Effector CD4-positive, alpha-beta T cell (primary cell): Measurements from ENCODE around the gene SLC35F3.

ENCODE experiments used
- DNase-seq: peaks from one replicate; pipeline ENCODE4 v3.0.0-alpha.2; 2020

The SLC35F3 gene

DNA sequence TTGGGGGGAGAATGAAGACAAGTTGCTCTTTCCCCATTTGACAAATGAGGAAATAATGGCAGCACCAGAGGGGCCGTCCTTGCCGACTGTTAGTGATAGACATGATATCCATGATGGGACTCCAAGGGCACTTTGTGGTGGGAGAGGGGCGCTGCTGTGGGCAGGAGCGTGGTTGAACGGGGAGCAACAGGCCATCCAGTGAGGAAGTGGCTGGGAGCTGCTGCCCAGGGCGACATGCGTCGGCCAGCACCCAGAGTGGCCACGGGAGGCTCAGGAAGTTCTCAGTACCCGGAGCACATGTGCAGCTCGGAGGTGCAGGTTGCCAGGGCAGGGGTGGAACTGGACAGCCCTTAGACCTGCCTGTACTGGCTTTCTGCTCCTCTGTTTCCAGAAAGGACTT, 71.0 kb downstream of the SLC35F3 start:
- no peak for DNase-seq

DNA sequence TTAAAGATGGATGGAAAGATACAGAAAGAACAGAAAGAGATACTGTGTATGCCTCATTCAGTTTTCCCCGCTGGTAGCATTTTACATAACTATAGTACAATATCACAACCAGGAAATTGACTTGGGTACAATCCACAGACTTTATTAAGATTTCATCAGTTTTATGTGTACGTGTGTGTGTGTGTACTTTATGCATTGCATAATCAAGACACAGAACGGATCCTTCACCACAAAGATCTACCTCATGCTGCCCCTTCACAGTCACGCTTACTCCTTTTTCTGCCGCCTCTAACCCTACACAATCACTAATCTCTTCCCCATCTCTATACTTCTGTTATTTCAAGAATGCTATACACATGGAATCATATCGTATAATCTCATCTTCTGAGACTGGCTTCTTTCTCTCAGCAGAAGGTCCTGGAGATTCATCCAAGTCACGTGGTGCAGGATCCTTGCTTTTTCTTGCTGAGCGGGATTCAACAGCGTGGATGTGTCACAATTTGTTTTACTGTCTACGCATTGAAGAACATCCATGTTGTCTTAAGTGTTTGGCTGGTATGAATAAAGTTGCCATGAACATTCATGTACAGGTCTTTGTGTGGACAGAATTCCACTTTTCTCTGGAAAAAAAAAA, 76.7 kb downstream of the SLC35F3 start:
- DNase-seq = no peak

DNA sequence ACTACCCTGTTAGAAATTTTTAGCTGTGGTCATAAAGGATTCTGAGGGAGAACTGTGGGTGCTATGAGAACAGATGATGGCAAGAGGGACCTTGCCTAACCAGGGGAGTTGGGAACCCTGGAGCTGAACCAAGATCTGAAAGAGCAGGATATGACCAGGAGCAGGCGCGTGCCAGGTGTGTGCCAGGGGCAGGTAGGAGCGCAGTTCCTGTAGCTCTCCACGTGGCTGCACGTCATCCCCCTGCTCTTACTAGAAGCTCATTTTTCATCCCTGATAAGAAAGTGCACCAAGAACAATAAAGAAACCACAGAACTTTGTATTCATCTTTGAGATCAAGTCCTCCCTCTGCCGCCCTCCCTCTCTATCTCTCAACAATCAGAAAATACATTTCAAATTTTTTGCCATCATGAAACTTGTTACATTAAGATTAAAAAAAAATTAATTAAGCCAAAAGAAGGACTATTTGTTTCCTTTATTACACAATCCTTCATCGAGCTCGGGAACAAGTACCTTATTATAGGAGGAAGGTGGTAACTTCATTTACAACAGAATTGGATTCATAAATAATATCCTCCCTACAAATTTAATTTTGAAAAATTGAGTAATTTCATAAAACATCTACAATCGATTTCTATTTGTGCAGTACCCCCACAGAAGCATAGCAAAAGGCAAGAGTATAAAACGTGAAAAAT, 78.5 kb downstream of the SLC35F3 start:
- no peak for DNase-seq

DNA sequence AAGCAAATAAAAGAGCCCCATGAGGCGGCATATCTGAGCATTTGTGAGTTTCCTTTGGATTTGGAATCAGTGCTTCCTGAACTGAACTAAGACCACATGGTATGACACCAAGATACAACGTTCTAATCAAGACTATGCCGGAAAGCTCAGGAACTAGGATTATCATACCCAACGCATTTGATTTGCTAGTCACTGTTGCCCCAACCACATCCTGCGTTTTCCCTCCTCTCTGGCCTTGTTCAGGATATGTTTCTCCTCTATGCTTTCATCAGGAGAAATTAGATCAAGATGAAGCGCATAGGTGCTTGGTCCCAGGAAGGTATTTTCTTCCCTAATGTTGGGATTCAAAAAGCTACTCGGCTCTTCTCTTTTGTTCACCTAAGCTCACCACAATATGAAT, 79.3 kb downstream of the SLC35F3 start:
- DNase-seq = no peak

DNA sequence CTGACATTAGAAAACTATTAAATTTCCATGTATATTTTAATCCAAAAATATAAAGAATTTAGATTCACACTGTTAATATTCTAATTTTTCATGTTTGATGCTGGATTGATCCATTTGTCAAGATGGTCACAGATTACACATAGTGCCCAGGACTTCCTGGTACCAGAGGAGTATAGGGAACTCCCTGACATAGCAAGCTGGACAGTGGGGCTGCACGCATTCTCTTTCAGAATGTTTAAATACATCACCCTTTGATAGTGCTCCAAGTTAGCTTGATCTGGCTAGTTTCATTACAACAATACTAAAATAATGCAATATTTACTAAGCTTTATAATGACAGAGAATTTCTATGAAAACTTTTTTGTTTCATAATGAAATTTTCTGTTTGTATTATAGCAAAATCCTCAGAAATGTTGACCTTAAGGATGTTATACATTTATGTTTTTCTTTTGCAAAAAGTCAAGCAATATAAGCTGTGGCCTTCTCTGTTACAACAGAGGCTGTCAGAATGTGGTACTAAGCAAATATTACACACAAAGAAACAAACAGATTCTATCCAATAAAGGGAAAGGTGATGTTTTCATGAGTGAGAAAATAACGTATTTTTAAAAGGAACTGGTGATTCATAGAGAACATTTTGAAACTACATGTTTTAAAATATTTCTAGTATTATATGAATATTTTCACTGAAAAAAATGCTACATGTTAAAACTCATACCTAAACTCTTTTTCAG, 84.7 kb downstream of the SLC35F3 start:
- DNase-seq = no peak

DNA sequence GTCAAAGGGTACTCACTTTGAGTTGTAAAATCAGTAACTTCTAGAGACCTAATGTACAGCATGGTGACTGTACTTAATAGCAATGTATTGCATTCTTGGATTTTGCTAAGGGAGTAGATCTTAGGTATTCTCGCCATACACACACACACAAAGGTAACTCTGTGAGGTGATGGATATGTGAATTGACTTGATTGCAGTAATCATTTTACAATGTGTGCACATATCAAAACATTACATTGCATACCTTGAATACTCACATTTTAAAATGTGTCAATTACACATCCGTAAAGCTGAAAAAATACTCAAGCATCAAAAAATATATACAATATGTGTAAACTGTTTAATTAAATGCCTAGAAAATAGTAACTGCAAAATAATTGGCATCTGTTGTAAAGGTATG, 86.0 kb downstream of the SLC35F3 start:
- DNase-seq = no peak

DNA sequence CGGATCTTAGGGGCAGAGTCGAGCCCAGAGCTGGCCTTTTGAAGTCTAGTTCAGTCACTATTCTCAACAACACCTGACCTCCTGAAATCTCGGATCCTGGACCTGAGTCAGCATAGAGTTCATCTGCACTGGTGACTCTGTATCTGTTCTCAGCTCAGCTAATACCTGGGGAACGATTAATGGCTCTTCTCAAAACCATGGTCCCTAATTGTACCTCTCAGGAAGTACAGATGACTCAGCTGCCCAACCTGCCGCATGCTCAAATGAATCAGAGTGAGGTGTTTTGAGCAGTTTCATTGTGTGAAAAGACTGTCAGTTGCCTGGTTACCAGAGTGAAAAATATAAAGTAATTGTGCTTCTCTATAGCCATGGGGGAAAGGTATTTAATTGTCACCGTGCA, 89.2 kb downstream of the SLC35F3 start:
- no peak for DNase-seq

DNA sequence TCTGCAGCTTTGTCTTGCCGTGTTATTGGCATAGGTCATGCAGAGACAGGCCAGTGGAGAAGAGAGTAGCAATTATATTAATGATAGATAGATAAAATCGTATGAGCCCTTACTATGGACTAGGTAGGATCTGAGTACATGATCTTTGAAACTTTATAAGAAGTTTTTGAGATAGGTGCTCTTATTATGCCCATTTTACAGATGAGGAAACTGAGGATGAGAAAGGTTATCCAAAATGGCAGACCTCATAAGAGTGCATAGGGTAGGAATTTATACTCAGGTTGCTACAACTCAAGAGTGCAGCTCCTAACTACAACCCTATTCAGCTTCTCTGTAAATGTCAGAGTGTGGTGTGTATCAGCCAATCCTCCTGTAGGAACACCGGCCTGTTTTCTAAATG, 89.6 kb downstream of the SLC35F3 start:
- no peak for DNase-seq

DNA sequence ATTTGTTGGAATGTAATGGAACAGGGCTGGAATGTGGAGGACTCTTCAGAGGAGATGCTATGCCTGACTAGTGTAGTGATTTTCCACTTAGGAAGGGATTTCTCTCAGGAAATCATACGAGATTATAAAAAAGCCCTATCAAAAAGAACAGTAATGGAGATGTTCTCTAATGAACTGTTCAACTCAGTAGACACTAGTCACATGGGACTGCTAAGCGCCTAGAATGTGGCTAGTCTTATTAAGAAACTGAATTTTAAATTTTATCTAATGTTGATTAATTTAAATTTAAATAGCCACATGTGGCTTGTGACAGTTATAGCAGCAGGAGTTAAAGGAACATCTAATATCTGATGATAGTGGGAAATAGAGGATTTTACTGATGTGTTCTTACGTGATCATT, 94.0 kb downstream of the SLC35F3 start:
- DNase-seq = no peak

DNA sequence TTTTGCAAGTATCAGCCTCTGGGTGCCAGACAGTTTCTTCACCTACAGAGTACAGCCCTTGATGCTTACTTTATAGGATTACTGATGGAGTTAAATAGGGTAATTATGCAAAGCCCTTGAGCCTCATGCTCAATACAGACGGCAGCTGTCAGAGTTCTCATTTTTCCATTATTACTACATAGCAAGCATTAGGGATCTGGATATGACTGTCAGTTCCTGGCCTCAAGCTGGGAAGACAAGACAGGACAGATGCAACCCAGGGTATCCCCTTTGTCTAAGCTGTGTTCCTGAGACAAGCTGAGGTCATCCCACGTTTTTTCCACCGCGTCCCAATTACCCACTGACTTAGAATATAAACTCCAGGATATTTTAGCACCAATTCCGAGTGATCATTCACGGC, 94.4 kb downstream of the SLC35F3 start:
- no peak for DNase-seq

DNA sequence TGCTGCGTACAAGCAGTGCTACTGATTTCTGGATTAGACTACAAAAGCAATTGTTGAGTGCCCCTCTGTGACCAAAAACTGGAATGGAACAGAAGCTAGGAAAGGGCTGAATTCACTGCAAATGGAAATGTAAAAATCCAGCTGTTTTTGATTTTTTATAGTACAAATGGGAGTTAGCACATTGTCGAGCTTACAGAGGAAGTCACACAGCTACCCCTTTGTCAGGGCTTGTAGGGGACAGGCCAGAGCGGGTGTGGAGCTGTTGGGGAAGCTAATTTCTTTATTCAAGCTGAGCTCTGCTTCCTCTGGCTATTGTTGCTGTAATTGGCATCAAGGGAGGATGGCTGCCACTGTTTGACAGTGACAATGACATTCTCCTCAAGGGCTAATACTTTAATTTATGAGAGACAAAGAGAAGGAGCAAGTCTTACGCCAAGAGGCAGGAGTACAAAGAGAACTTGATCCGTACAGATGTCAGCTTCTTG, 96.1 kb downstream of the SLC35F3 start:
- DNase-seq = no peak

DNA sequence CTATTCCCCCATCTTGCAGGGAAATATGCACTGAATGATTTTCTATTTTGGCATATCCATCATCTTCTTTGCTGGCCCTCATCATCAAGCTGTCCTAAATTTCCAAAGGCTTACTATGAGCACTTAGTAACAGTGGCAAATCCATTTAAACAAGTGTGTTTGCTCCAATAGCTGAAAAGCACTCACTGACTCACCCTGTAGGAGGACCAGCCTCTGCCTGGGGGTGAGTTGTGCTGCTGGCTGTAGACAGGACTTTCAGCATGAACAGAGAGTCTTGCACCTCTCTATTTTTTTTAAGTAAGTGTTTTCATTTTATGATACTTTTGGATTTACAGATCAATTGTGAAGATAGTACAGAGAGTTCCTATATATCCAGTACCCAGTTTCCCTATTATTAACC, 97.3 kb downstream of the SLC35F3 start:
- no peak for DNase-seq

DNA sequence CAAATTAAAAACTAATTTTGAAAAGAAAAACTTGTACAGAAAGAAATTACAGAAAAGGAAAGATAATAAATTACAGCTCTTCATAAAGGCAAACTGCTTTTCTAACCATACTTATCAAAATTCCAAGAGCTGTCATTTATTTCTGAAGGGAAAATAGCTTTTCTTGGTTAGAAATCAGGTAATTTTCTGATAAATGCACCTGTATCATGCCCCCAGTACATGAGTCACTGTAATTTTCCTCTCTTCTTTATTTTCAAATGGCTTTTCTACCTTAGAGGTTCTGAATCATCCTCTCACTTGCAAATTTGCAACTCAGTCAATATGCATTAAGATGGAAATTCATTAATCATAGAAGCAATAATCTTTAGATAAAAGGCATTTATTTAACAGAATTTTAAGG, 100.1 kb downstream of the SLC35F3 start:
- no peak for DNase-seq

DNA sequence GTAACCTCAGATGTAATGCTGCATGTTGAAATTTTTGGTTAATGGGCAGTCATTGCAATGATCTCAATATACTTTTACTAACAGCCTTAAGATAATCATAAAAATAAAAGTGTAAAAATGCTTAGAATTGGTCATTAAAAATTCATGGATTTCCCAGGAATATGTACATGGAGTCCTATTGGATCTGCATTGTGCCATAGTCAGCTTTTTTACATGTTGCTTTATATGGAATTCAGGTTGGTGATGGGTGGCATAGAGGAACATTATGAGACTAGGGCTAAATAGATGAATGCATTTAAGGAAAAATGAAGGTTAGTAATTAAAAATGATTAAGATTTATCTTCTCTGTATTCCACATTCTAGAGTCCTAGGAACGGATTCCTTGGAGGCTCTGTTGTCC, 103.2 kb downstream of the SLC35F3 start:
- DNase-seq = no peak

DNA sequence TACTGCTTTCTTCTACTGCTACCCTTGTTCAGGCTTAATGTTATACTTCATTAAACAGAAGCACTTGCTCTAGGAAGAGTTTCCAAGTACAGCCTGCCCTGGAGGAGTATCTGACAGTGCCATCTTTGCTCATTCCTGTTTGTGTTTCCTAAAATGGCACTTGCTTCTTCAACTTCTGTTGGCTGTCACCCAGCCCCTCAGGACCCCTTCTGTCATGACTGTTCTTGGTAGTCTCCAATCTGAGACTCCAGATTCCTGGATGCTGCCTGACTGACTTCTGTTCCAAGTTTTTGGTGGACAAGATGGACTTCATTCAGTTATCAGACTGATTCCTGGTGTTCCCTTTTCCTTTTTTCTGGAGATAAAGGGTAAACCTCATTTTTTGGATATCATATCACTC, 104.1 kb downstream of the SLC35F3 start:
- DNase-seq = no peak

DNA sequence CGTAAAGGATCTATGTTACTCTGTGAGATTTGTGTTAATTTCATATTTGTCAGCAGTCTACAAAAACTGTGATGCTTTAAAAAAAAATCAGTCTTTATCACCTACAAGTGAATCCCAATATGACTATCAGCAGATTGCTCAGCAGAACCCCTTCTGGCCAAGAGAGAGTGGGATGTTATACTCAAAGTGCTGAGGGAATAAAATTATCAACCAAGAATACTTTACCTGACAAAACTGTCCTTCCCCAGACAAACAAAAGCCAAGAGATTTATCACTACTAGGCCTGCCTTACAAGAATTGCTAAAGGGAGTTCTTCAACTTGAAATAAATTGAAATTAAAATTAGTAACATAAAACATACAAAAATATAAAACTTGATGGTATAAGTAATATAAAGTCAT, 105.2 kb downstream of the SLC35F3 start:
- no peak for DNase-seq

DNA sequence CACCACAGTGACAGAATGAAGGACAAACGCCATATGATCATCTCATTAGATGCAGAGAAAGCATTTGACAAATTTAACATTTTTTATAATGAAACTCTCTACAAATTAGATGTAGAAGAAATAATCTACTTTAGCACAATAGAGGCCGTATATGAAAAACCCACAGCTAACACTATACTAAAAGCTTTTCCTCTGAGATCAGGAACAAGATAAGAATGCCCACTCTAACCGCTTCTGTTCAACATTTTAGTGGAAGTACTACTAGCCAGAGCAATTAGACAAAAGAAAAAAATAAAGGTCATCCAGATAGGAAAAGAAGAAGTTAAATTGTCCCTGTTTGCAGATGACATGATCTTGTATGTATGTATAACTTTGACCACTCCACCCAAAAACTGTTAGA, 109.7 kb downstream of the SLC35F3 start:
- no peak for DNase-seq

DNA sequence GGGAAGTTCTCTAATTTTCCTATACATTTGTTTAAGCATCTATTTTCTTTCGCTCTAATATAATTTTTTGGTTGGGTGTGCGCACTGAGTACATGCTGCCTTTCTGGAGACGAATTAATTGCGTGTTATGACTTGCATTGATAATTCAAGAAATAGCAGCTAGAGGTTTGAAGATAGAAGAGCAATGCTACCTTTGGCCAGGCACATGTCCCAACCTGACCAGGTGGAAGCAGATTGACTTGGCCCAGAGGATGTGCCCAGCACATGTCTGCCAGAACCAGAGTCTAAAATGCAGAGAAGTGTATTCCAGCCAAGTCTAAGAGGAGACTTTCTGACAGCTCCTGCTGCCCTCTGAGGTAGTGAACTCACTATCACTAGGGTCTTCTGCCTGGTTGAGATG, 114.3 kb downstream of the SLC35F3 start:
- no peak for DNase-seq

DNA sequence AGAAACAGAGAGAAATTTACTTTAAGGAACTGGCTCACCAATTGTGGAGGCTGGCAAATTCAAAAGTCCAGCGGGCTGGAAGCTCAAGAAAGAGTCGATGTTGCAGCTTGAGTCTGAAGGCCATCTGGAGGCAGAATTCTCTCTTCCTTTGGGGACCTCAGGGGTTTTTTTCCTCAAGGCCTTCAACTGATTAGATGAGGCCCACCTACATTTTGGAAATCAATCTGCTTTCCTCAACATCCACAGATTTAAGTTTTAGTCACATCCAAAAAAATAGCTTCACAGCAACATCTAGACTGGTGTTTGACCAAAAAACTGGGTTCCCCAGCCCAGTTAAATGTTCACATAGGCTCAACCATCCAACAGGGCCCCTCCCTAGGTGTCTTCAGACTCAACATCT, 114.9 kb downstream of the SLC35F3 start:
- no peak for DNase-seq

DNA sequence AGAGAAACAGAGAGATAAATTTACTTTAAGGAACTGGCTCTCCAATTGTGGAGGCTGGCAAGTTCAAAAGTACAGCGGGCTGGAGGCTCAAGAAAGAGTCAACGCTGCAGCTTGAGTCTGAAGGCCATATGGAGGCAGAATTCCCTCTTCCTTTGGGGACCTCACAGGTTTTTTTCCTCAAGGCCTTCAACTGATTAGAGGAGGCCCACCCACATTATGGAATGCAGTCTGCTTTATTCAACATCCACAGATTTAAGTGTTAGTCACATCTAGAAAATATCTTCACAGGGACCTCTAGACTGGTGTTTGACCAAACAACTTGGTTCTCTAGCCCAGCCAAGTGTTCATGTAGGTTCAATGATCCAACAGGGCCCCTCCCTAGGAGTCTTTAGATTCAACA, 117.8 kb downstream of the SLC35F3 start:
- no peak for DNase-seq

DNA sequence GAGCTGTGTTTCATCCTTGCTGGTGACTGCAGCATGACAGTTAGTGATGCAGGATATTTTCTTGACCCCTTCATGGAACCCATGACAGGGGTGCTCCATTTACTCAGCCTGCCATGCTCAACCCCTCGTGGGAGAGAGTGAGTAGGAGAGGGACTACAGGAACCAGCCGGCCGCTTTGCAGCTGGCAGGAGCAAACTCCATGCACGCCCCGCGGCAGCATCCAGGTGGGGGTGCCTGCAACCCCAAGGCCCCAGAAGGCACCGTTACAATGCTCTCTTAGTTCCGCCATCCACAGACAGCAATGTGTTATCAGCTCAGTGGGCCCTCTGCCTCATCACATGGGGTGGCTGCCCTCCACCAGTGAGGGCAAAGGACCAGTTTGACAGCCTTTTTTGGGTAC, 135.1 kb downstream of the SLC35F3 start:
- no peak for DNase-seq

DNA sequence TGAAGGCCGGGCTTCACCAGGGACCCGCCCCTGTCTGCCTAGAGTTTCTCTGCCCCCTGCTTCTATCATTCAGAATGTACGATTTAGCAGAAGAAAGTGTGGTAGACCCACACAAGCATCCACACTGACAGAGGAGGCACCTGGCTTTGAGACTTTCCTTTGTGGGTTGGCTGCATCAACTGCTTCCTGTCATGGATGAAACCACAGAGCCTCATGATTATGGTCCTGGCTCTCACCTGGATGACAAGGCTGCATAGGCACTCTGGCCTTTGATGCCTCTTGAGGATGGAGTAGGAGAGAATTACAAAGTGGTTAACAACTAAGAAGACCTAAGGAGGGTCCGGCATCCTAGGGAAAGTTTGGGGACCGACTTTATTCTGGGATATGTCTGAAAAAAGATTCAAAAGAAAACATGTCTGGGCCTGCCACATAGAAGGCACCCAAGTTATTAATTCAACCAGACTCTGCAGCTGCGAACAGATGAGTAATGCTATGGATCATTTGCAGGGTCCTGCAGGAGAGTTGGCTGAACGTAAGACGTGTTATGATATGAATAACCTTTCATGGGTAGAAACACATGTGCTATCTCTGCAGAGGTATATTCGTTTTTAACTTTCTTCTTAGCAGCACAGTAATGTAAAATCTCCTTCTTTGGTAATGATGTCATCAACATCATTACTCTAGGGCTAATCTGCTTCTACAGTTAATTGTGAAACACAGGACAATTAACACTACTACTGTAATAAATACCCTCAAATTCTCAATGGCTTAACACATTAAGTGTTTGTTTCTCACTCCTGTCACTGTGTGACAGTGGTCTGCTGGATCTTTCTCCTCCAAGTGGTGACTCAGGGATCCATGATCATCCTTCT, 136.2 kb downstream of the SLC35F3 start:
- no peak for DNase-seq

DNA sequence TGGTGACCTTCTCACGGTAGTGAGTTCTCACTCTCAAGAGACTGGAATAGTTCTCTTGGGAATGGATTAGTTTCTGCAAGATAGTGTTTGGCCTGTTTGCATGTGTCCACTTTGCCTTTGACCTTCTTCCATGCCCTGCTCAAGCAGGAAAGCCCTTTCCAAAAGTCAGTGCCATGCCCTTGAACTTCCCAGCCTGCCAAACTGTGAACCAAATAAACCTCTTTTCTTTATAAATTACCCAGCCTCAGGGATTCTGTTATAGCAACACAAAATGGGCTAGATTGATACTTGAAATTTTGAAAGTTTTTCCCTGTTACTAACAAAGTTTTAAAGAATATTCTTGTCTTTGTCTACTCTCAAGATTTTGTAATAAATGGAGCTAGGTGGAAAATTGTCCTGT, 139.6 kb downstream of the SLC35F3 start:
- DNase-seq = no peak
